GM19328 (cell line): Measurements from ENCODE around the gene ZNF662.

Experiments used
- ATAC-seq: cut with Tn5 transposase; IDR thresholded peaks from one replicate; pipeline ENCODE4 v1.9.1; 2021; ENCODE audit warnings: mild to moderate bottlenecking, moderate library complexity; ENCODE audit not compliant: unreplicated experiment

ZNF662 gene

GRCh38 chr3:42886294-42886822 lies 19.6 kb upstream of the ZNF662 start:
- no peak for ATAC-seq

DNA sequence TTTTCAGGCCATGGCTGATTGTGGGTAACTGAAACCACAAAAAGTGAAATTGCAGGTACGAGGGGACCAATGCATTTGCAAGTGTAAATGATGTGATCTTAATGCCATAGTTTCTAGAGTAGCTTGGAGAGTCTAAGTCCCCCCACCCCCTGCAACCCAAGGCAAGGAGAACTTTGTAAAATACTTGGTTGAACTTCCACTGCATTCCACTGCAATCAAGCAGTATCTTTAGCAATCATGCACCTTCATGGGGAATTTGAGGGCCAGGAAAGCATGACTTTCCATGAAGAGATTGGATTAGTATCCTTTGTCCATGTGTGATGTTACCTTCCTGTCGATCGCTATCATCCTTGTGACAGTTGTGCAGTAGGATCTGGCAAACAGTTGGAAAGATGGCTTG lies 18.9 kb upstream of the ZNF662 start:
- no peak for ATAC-seq

GRCh38 chr3:42891042-42891441 lies 14.9 kb upstream of the ZNF662 start:
- no peak for ATAC-seq

DNA sequence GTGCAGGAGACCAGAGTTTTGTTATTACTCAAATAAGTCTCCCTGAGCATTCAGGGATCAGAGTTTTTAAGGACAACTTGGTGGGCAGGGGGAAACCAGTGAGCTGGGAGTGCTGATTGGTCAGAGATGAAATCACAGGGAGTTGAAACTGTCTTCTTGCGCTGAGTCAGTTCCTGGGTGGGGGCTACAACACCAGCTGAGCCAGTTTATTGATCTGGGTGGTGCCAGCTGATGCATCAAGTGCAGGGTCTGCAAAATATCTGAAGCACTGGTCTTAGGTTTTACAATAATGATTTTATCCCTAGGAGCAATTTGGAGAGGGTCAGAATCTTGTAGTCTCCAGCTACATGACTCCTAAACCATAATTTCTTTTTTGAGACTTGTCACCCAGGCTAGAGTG lies 13.8 kb upstream of the ZNF662 start:
- ATAC-seq, result no peak

GRCh38 chr3:42892807-42893206 lies 13.1 kb upstream of the ZNF662 start:
- ATAC-seq, result no peak

DNA sequence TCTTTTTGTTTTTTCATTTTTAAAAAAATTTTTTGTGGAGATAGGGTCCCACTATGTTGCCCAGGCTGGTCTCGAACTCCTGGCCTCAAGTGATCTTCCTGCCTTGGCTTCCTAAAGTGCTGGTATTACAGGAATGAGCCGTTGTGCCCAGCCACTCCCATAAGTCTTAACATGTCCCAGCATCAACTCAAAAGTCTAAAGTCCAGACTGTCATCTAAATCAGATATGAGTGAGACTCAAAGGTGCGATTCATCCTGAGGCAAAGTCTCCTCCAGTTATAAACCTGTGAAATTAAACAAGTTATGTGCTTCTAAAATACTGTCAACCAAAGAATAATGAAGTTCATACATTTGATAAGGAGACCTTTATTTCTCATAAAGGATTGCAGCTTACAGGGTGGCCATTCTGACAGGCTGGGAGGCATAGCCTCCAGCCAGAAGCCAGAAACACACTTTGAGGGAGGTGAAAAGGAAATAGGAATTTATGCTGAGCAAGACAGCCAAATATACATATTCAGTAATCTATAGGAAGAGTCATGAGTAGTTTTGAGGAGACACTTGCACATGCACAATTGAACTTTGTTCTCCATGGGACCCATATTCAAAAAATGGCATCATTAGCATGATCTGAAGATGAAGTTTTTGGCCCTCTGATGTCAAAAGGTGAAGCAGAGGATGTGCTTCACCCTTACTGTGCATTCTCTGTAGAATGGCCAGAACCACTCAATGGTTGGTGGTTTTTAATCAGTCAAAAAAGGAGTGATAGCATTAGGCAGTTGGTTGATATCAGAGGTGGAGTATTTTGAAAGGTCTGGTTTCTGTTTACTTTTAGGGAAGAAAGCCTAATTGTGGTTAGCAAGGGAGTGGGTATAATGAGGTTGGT lies 11.0 kb upstream of the ZNF662 start:
- ATAC-seq, result no peak

- no peak for ATAC-seq
Measured at GRCh38 chr3:42895580-42895868, 10.4 kb upstream of the ZNF662 start.

DNA sequence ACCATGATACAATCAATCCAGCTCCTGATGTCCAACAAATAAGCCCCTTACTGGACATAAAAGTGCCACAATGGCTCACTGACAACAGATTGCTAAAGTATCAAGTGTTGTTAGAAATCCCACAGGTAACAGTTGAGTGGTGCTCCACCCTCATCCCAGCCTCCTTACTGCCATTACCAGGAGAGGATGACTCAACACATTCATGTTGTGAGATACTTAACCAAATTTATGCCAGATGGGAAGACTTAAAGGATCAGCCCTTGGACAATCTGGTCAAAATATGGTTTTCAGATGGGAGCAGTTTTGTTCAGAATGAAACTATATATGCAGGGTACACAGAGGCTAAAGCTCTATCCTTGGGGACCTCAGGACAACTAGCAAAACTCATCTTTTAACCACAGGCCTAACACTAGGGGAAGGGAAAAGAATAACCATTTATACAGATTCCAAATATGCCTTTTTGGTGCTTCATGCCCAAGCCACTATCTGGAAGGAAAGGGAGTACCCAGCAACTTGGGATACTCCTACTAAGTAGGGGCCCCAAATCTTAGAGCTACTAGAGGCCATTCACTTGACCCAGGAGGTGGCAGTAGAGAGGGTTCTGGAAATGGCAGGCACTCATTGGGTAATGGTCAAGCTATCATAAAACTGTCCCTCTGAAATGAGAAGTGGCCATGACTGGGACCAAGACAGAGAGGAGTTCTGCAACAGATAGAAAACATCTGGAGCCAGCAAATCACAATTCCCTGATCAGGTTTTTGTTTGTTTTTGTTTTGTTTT lies 6.9 kb upstream of the ZNF662 start:
- ATAC-seq, result no peak

DNA sequence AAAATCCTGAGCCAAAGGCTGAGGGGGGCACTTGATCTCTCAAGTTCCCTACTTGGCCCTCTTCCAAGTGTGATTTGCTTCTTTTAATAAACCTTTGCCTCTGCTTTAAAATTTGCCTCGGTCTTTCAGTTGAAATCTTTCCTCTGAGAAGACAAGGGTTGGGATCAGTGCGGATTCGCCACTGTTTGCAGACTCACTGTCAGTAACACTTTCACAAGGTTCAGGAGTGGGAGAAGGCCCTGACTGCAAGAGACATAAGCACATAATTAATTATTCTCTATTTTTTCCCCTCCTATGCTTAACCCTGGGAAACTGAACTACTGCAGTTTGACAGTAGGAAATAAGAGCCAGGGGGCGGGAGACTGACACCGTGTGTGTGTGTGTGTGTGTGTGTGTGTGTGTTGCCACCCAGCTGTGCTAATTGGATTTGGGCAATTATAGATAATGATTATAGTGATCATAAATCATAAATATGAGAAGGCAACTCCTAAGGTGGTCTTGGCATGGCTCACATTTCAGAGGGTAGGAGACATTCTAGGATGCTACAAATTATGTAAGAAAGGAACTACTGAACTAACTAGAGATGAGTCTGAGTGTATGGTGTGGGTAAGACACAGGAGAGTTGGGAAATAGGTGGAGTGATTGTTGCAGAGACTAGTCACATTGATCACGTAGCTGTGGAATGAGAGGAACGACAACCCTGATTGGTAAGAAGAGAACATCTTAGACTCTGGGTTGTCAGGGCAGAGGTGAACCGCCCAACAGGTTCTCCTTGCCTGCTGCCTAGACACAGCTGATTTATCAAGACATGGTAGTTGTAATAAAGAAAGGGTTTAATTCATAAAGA lies 5.5 kb upstream of the ZNF662 start:
- ATAC-seq, result no peak

DNA sequence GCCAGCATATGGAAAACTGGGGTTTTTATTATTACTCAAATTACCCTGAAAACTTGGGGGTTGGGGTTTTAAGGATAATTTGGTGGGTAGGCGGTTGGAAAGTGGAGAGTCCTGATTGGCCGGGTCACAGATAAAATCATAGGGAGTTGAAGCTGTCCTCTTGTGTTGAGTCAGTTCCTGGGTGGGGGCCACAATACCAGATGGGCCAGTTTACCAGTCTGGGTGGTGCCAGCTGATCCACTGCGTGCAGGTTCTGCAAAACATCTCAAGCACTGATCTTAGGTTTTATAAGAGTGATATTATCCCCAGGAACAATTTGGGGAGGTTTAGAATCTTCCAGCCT lies 4.9 kb upstream of the ZNF662 start:
- ATAC-seq, result no peak

GRCh38 chr3:42902257-42902656 lies 3.7 kb upstream of the ZNF662 start:
- ATAC-seq, result no peak

GRCh38 chr3:42904076-42904475 lies 1.9 kb upstream of the ZNF662 start:
- ATAC-seq, result no peak

- no peak for ATAC-seq
Measured at GRCh38 chr3:42905740-42906069, 237 bp upstream of the ZNF662 start.

DNA sequence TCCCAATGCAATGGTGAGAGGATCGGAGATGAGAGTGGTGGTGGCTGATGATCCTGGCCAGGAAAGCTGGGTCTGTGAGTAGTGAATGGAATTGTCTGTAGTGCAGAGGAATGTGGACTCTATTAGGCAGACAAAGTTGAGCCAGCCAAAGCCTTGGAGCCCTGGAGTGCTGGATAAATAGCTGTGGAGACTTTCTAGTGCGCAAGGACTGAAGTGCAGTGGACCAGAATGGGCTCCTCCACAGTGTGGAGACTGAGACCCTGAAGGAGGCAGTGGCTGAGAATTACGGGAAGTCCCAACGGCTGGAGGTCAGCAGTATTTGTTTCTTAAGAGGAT lies 874 bp downstream of the ZNF662 start:
- no peak for ATAC-seq

GRCh38 chr3:42908675-42909074 lies 2.7 kb downstream of the ZNF662 start:
- no peak for ATAC-seq

DNA sequence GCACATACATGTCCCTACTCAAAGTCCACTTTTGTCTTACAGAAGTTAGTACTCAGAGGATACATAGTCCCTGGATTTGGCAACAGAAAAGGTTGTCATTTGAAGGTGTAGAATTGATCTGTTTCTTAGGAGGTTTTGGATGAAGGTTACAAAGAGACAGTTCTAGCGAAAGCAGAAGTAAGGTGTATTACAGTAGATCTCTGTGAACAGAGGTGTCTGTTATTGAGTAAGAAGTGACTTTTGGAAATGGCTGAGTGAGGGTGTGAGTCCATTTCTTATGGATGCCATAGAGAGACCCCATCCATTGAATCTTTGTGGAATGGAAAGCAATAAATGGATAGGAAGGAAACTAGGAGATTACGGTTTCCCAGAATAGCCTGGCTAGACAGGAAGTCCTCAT lies 5.6 kb downstream of the ZNF662 start:
- ATAC-seq, result no peak

DNA sequence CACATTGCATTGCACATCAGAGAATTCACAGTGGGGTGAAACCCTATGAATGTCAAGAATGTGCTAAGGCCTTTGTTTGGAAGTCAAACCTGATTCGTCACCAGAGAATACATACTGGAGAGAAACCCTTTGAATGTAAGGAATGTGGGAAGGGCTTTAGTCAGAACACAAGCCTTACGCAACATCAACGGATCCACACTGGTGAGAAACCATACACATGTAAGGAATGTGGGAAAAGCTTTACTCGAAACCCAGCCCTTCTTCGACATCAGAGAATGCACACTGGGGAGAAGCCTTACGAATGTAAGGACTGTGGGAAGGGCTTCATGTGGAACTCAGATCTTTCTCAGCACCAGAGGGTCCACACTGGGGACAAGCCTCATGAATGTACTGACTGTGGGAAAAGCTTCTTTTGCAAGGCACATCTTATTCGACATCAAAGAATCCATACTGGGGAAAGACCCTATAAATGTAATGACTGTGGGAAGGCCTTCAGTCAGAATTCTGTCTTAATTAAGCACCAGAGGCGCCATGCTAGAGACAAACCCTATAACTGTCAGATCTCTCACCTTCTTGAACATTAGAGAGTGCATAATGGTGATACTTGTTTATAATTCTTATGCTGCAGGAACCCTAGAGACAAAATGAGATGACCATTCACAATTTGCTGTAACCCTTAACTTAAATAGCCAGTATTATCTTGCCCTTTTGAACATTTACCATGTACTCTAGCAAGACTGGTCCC lies 9.0 kb downstream of the ZNF662 start:
- ATAC-seq, result no peak

GRCh38 chr3:42923606-42924005 lies 17.7 kb downstream of the ZNF662 start:
- no peak for ATAC-seq

- ATAC-seq, result no peak
Measured at GRCh38 chr3:42926310-42926709, 20.4 kb downstream of the ZNF662 start.

DNA sequence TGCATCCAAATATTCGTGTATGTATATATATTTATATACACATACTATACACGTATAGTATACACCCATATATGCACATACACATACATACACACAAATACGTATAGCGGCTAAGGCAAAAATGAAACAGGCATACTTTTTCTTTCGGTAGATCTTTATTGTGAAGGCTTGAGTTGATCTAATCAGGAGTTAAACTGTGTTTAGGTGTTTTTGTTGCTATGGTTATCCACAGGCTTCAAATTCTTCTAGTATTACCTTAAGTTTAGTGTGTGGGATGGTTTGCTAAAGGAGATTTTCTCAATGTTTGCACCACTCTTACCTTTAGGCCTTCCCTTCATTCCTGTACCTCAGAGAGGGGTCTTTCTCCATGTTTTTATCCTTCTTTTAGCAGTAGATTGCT lies 28.2 kb downstream of the ZNF662 start:
- no peak for ATAC-seq

DNA sequence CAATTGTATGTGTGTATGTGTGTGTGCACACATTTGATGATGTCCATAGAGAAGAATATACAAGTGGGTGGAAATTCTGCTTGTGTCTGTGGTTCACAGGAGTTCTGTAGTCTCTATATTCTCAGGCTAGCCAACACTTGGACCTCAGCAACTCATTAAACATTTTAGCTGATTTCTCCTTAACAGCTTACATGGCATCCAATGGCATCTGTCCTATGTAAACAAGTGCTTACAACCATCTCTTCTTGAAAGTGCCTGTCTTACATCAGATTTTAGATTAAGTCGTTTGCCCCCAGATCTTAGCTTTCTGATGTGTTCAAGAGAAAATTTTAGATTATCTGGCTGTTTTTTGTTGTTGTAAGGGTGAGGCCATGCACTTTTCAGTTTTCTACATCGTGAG lies 29.0 kb downstream of the ZNF662 start:
- no peak for ATAC-seq
